GM04503 (cell line): ENCODE data around the gene PITRM1.

Experiments used
- DNase-seq: peaks from one replicate; pipeline ENCODE4 v3.0.0-alpha.2; 2012; ENCODE audit warnings: low read depth

Gene PITRM1

DNA sequence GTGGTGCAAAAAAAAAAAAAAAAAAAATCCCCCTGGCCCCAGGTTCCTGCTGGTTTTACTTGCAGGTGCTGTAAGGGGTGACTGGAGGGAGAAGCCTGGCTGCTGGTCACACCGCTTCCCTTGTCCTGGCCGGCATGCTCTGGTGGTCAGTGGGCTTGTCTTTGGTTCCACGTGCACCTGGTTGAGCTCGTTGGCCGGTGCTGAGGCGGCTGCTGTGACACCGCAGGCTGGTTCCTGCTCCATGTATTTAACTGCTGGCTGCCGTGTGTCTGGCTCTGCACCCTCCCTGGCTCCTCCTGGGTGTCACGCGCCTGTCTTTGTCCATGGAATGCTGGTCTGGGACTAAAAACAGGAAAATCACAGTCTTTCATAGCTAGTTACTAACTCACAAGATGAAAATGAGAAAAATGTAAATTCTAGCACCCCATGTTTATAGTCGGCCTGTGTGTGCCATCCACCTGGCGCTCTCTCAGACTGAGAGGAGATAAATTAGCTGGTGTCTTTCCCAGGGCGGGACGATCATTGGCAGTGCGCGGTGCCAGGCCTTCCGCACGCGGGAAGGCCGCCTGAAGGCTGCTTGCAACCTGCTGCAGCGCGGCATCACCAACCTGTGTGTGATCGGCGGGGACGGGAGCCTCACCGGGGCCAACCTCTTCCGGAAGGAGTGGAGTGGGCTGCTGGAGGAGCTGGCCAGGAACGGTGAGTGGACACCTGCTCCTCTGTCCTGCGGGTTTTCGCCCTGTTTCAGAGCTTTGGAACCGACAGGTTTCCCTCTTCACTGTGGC lies 71.5 kb downstream of the PITRM1 start:
- DNase-seq = no peak

DNA sequence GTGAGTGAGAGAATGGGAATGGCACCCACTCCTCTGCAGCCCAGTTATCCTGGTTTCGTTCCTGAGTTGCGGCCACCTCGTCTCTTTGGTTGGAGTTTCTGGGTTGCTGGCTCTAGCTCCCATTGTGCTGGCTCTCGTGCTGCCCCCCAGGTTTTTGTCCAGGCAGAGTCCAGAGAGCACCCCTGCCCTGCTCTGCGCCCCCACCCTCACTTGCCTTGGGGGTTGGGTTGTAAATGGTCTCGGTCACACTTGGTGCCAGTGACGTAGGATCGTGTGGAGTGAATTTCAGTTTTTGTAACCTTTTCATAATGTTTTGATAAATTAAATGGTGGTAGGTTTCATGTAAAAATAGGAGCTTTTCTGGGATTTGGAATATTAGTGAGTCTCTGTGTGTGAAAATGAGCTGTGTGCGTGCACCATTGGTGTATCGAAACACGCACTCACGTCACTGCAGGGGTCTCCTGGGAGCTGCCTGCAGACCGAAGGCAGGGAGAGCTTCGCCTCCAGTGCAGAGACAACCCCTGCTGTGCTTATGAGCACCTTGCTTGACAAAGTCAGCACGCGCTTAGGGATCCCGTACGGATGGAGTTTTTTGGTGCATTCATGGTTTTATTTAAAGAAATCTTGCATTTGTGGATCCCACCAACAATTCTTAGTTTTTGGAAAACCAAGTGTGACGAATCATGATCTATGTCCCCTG lies 72.3 kb downstream of the PITRM1 start:
- DNase-seq = no peak

GRCh38 chr10:3099291-3100092 lies 73.1 kb downstream of the PITRM1 start:
- peak; percentile 50 for DNase-seq

DNA sequence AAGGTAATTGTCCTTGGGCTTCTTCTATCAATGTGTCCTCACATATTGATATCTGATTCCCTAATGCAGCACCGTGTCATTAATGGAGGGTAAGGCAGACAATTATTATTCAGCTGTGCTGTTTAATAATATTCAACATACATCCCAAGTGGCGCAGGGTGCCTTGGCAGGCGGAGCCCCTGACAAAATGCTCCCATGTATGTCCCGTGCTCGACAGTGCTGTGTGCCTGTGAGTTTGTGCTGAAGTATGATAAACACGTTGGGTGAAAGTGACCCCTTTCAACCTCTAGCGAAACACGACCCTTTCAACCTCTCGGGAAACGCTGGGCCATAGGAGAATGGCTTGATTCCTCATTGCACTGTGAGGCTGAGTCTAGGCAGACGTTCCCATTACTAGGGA lies 73.9 kb downstream of the PITRM1 start:
- DNase-seq = no peak

GRCh38 chr10:3097160-3097559 lies 75.4 kb downstream of the PITRM1 start:
- DNase-seq = no peak

GRCh38 chr10:3096149-3096548 lies 76.4 kb downstream of the PITRM1 start:
- no peak for DNase-seq

DNA sequence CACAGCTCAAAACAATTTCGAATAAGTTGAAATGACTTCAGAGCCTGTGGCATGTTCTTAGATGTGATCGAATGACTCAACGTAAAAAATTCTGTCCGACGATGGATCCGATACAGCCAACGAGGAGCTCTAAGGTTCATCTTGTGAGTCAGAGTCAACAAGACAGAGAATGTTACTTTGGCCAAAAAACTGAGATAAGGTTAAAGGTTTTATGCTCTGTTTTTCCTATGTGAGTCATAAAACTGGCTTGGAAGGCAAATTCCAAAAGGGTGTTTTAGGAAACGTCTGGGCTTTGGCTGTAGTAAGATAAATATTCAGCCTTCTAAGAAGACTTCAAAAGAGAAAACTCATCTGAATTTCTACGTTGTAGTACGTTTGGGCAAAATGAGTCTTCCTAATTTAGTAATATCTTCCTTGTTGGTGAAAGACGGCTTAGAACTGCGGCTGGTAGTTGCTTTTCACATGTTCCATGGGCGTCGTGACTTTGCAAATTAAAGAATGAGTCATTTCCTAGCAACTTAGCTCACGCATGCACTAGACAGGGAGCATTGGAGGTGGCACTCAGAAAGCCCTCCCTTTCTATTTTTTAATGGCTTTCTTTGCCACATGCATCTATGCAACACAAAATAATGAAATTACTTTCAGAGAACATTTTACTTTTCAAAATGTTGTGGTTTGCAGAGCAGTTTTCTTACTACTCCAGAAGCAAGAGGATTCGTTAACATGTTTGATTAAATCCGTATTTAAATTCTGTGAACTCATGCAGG lies 77.0 kb downstream of the PITRM1 start:
- DNase-seq = peak; percentile 99

DNA sequence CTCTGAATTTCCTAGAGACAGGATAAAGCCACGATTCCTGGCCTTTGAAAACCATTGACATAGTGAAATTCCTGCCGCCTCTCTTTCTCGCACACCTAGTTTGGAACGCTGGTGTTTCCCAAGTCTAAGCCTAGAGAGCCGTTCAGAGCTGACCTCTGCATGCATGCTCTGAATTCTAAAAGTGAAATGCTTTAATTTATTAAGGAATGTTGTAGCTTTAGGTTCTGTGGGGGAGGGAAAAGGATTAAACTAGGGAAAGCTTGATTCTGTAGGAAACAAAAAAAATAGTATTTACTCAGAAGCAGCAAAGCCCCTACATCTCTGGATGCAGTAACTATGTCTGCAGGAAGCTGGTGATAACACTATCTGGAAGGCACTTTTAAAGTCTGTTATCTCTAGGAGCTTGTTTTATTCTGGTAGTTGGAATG lies 78.0 kb downstream of the PITRM1 start:
- DNase-seq = no peak

- no peak for DNase-seq
Measured at GRCh38 chr10:3093996-3094395, 78.6 kb downstream of the PITRM1 start.

DNA sequence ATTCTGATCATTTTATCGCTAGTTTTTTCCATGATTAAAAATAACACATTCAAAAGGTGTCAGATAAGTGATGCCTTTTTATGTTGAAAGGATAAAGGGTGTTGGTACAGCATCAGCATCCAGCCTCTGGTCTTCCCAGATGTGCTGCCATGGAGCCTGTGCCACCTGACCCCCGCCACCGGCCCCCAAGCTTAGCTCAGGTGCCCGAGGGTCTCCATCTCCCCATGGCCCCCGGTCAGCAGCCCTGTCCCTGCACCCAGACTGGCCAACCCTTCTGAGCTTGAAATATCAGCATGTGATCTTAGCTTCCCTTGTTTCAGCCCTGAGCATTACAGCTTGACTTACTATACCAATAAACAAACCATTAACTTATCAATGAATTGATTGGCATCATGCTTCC lies 80.7 kb downstream of the PITRM1 start:
- no peak for DNase-seq

- DNase-seq = no peak
Measured at GRCh38 chr10:3090914-3091787, 81.4 kb downstream of the PITRM1 start.

DNA sequence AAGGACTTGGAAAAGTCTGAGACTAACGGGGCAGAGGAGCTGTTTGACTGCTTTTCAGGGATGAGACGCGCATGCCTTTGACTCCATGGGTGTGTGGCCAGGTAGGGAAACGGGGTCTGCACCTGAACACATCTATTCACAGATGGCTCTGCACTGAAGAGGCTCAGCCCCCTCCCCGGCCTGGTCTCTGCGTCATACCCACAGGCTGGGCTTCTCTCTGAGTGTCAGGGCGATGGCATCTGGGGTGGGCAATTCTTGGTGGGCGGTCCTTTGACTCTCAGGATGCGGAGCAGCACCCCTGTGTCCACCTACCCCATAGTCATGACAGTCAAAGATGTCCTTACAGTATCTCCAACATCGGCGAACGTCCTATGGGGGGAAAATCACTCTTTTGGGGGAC lies 82.2 kb downstream of the PITRM1 start:
- no peak for DNase-seq
